A549 (cell line): ENCODE data around the gene KANK2. TPM values are rescaled to one million over a fixed set of nuclear protein-coding genes. Genes with fewer than 3 reads are reported as not detected.

Experiments
- ATAC-seq, 2 experiments: fragments of 200-7000 bp in 1 of 2; fragments of >200 bp in 1 of 2; cut with Nextera tagmentation in 1 of 2; cut with Tn5 transposase in 1 of 2; 3 replicates each; pipeline versions ENCODE4 v1.8.0 to v1.9.1; 2018 to 2020; ENCODE audit warnings: mild to moderate bottlenecking in 1 of 2, moderate library complexity in 1 of 2
- CTCF ChIA-PET: fragments of 300-600 bp; sonication (Branson Sonifier 250); formaldehyde crosslinking; extraction: SDS; loops from one replicate; lab custom pipeline; 2021; ENCODE audit warnings: antibody characterized with exemption, inconsistent platforms; lab: Yijun Ruan, JAX
- POLR2A ChIA-PET: fragments of 350-600 bp; formaldehyde crosslinking; extraction: SDS; loops from one replicate; lab custom pipeline; 2021; ENCODE audit warnings: antibody characterized with exemption, inconsistent platforms; lab: Yijun Ruan, JAX
- DNase-seq, 2 experiments: peaks; one replicate each; pipeline versions ENCODE4 v3.0.0 to v3.0.0-alpha.2; 2011 to 2016; ENCODE audit warnings: low read depth in 1 of 2, low spot score in 1 of 2
- FAIRE-seq: peaks from 2 replicates; lab custom pipeline; 2011; peaks lifted over from hg19 to GRCh38; lab: Jason Lieb, UNC
- H3K27ac ChIP-seq, 2 experiments: fragments of >200 bp; sonication (Bioruptor Twin); formaldehyde crosslinking; 3 replicates each; pipeline ENCODE4 v1.5.1; 2016 to 2017
- H3K4me1 ChIP-seq: fragments of >200 bp; sonication (Bioruptor Twin); formaldehyde crosslinking; 3 replicates; pipeline ENCODE4 v1.6.1; 2016
- H3K4me2 ChIP-seq: fragments of >200 bp; sonication (Bioruptor Twin); formaldehyde crosslinking; 3 replicates; pipeline ENCODE4 v1.6.1; 2016
- H3K4me3 ChIP-seq: fragments of >200 bp; sonication (Bioruptor Twin); formaldehyde crosslinking; 3 replicates; pipeline ENCODE4 v1.5.1; 2016
- H3K9me3 ChIP-seq: fragments of >200 bp; sonication (Bioruptor Twin); formaldehyde crosslinking; 3 replicates; pipeline ENCODE4 v1.6.1; 2016
- EP300 ChIP-seq, 2 experiments: fragments of >200 bp; sonication (Bioruptor Twin); formaldehyde crosslinking; IDR thresholded peaks; 2 replicates in 1 of 2; 3 replicates in 1 of 2; pipeline ENCODE4 v1.6.1; 2016 to 2017
- FOSL2 ChIP-seq, 2 experiments: fragments of 450-650 bp in 1 of 2; fragments of >200 bp in 1 of 2; sonication (Bioruptor Twin) in 1 of 2; formaldehyde crosslinking; IDR thresholded peaks; 2 replicates each; pipeline versions ENCODE4 v1.5.0 to v1.6.1; 2016 to 2020; ENCODE audit warnings: mild to moderate bottlenecking in 1 of 2, moderate library complexity in 1 of 2
- HDAC2 ChIP-seq: fragments of 200-600 bp; sonication (generic); IDR thresholded peaks from 2 replicates; pipeline ENCODE4 v1.6.1; 2016
- HOXB13 ChIP-seq: fragments of 250-450 bp; sonication (Bioruptor Pico); IDR thresholded peaks from 2 replicates; pipeline ENCODE4 v1.5.0; 2020; ENCODE audit warnings: low read depth, mild to moderate bottlenecking, moderate library complexity
- HOXB5 ChIP-seq: fragments of 250-450 bp; sonication (Bioruptor Pico); IDR thresholded peaks from 2 replicates; pipeline ENCODE4 v1.5.0; 2020; ENCODE audit warnings: mild to moderate bottlenecking, moderate library complexity
- JUN ChIP-seq, 2 experiments: fragments of >200 bp; sonication (Bioruptor Twin); formaldehyde crosslinking; IDR thresholded peaks; 2 replicates in 1 of 2; 3 replicates in 1 of 2; pipeline ENCODE4 v1.6.1; 2016 to 2017
- MAFK ChIP-seq: fragments of 450-650 bp; IDR thresholded peaks from 2 replicates; pipeline ENCODE4 v1.6.1; 2014; ENCODE audit not compliant: partially characterized antibody
- MYC ChIP-seq: IDR thresholded peaks from 2 replicates; pipeline ENCODE4 v1.6.1; 2012; ENCODE audit warnings: mild to moderate bottlenecking, inconsistent platforms, low read length, improper control_type of control experiment, borderline replicate concordance
- PHF8 ChIP-seq: fragments of 200-600 bp; sonication (generic); IDR thresholded peaks from 2 replicates; pipeline ENCODE4 v1.6.1; 2016; ENCODE audit warnings: low read depth, mild to moderate bottlenecking, antibody characterized with exemption, moderate library complexity, borderline replicate concordance
- POLR2AphosphoS2 ChIP-seq: conservative IDR thresholded peaks from 2 replicates; pipeline ENCODE4 v1.6.1; 2012; ENCODE audit warnings: low read length, improper control_type of control experiment, inconsistent platforms
- RCOR1 ChIP-seq: fragments of 150-350 bp; IDR thresholded peaks from 2 replicates; pipeline ENCODE4 v1.6.1; 2014; ENCODE audit warnings: antibody characterized with exemption, low read length, low read depth
- RNF2 ChIP-seq: fragments of 200-600 bp; sonication (generic); IDR thresholded peaks from 2 replicates; pipeline ENCODE4 v1.6.1; 2016; ENCODE audit warnings: low read depth, mild to moderate bottlenecking, antibody characterized with exemption, moderate library complexity, borderline replicate concordance
- ZFP36 ChIP-seq: fragments of 450-650 bp; IDR thresholded peaks from 2 replicates; pipeline ENCODE4 v1.6.1; 2014; ENCODE audit warnings: borderline replicate concordance; ENCODE audit not compliant: partially characterized antibody
- ZSCAN20 ChIP-seq: fragments of 250-450 bp; sonication (Bioruptor Pico); IDR thresholded peaks from 2 replicates; pipeline ENCODE4 v1.8.0; 2022; ENCODE audit warnings: mild to moderate bottlenecking, moderate library complexity
- WGBS: methylation state at CpG from one replicate; pipeline ENCODE4 v1.1.6; 2017; ENCODE audit errors: missing lambda C conversion rate; 5-methylcytosine and 5-hydroxymethylcytosine counted together
- polyA plus RNA-seq, 4 experiments: library from polyadenylated mRNA; depleted of rRNA in 3 of 4; stranded (reverse); fragments of >200 nt; fragmentation: RNase III in 1 of 4; extraction: RNeasy Plus Mini Kit Qiagen cat#74134 plus additional on column Dnase treatment in 1 of 4; gene quantifications; 2 replicates in 3 of 4; 3 replicates in 1 of 4; pipeline ENCODE4 v1.2.3, GENCODE V29; 2011 to 2017
- TF ChIP-seq, protein P1 (sequence below): fragments of 450-650 bp; IDR thresholded peaks from 2 replicates; pipeline ENCODE4 v1.6.1; 2014; ENCODE audit warnings: antibody characterized with exemption
- TF ChIP-seq, protein P2 (sequence below): fragments of 200-600 bp; sonication (generic); IDR thresholded peaks from 2 replicates; pipeline ENCODE4 v1.6.1; 2016; ENCODE audit warnings: antibody characterized with exemption, mild to moderate bottlenecking, moderate library complexity
- TF ChIP-seq, protein P3 (sequence below): fragments of >200 bp; sonication (Bioruptor Twin); formaldehyde crosslinking; IDR thresholded peaks from 3 replicates; pipeline ENCODE4 v1.6.1; 2016
- TF ChIP-seq, protein P4 (sequence below): fragments of >200 bp; sonication (Bioruptor Twin); formaldehyde crosslinking; IDR thresholded peaks from 3 replicates; pipeline ENCODE4 v1.5.1; 2016
- TF ChIP-seq, protein P5 (sequence below): fragments of 150-350 bp; IDR thresholded peaks from 2 replicates; pipeline ENCODE4 v1.6.1; 2014; ENCODE audit warnings: low read depth, mild to moderate bottlenecking, low read length

Gene KANK2
- polyA plus RNA-seq, 2 of the 4 experiments (the other 2 are of a cell fraction) = 20.5 to 68.0 TPM

DNA sequence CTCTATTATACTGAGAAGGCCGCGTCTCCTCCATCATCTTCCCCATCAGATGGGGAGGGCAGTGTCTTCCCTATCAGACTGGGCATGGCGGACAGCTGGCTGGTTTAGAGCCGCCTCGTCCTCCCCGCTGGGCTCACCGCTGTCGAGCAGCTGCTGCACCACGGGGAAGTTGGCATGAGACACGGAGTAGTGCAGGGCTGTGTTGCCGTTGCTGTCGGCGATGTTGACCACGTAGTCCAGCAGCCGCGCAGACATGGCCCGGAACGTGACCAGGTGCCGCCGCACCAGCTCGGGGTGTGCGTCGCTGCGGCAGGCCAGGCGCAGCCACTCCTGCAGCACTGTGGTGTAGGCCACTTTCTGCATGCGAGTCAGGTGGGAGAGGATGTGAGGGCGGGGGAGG, 23.0 kb downstream of the KANK2 start:
- TF ChIP-seq RCOR1 = no peak
- TF ChIP-seq, protein P1, sequence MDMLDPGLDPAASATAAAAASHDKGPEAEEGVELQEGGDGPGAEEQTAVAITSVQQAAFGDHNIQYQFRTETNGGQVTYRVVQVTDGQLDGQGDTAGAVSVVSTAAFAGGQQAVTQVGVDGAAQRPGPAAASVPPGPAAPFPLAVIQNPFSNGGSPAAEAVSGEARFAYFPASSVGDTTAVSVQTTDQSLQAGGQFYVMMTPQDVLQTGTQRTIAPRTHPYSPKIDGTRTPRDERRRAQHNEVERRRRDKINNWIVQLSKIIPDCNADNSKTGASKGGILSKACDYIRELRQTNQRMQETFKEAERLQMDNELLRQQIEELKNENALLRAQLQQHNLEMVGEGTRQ = no peak
- TF ChIP-seq, protein P2, sequence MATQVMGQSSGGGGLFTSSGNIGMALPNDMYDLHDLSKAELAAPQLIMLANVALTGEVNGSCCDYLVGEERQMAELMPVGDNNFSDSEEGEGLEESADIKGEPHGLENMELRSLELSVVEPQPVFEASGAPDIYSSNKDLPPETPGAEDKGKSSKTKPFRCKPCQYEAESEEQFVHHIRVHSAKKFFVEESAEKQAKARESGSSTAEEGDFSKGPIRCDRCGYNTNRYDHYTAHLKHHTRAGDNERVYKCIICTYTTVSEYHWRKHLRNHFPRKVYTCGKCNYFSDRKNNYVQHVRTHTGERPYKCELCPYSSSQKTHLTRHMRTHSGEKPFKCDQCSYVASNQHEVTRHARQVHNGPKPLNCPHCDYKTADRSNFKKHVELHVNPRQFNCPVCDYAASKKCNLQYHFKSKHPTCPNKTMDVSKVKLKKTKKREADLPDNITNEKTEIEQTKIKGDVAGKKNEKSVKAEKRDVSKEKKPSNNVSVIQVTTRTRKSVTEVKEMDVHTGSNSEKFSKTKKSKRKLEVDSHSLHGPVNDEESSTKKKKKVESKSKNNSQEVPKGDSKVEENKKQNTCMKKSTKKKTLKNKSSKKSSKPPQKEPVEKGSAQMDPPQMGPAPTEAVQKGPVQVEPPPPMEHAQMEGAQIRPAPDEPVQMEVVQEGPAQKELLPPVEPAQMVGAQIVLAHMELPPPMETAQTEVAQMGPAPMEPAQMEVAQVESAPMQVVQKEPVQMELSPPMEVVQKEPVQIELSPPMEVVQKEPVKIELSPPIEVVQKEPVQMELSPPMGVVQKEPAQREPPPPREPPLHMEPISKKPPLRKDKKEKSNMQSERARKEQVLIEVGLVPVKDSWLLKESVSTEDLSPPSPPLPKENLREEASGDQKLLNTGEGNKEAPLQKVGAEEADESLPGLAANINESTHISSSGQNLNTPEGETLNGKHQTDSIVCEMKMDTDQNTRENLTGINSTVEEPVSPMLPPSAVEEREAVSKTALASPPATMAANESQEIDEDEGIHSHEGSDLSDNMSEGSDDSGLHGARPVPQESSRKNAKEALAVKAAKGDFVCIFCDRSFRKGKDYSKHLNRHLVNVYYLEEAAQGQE = no peak
- 97% methylated on average over 20 of the region's 27 CpGs for WGBS
- Histone ChIP-seq H3K9me3 (no peaks in the 10 kb centered on the region), H3K4me2 (no peak overlapping the region), H3K4me3 (no peak overlapping the region), H3K4me1 (no peaks in the 10 kb centered on the region), H3K27ac (no peak overlapping the region)
- FAIRE-seq (no peak), ATAC-seq (no peak), DNase-seq (no peak)
- ChIA-PET POLR2A (no interaction called here), CTCF (interaction anchor here (1.3 kb wide), 1 partner anchor 37 kb away, joined by 4 read pairs; no protein-coding TSS in a partner anchor)

DNA sequence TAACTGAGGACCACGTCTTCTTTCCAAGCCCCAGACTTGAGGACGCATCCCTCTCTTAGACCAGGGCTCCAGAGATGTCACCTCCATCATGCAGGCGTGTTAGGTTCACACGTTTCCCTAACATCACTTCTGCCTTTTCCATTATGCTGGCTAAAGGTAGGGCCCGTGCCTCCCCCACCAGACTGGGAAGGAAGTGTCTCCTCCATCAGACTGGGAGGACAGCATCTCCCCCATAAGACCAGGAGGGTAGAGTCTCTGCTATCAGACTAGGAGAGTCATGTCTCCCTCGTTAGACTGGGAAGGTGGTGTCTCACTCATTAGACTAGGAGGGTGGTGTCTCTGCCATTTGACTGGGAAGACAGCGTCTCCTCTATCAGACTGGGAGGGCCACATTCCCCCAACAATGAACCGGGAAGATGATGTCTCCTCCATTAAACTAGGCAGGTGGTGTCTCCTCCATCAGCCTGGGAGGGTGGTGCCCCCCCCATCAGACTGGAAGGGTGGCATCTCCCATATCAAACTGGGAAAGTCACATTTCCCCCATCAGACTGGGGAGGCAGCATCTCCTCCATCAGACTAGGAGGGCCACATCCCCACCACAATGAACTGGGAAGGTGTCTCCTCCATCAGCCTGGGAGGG, 23.7 kb downstream of the KANK2 start:
- ChIA-PET CTCF (interaction anchor here (1.3 kb wide), 1 partner anchor 36 kb away, joined by 4 read pairs; no protein-coding TSS in a partner anchor), POLR2A (no interaction called here)
- no peak for ATAC-seq

DNA sequence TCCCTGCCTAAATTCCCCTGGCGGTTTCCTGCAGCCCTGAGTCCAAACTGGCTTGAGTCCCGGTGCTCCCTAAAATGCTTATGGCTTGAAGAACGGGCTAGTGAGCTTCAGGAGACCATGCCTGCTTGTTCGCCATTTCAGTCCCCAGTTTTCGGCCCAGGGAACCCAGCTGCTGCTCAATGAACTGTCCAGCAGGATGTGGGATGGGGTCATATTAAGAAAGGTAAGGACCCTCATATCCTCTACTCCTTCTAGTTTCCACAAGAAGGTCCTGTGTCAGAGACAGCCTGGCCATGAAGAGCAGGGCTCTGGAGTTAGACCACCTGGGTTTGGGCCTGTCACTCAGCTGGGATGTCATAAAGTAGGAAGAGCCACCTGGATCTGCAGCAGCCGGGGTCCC, 24.8 kb downstream of the KANK2 start:
- no peak for DNase-seq
- Histone ChIP-seq H3K9me3 (no peaks in the 10 kb centered on the region), H3K4me1 (peaks cover 10% of the 10 kb centered on the region; the same call in 2 of the 3 replicates), H3K27ac (no peak overlapping the region), H3K4me2 (no peak overlapping the region), H3K4me3 (no peak overlapping the region)
- no peak for ATAC-seq
- CTCF ChIA-PET = interaction anchor here (0.9 to 1.7 kb wide), 2 partner anchors 18 to 35 kb away, joined by 4 read pairs; no protein-coding TSS in a partner anchor
- FAIRE-seq = no peak
- WGBS = 93% methylated on average over 5 of the region's 6 CpGs
- POLR2A ChIA-PET = no interaction called here
- TF ChIP-seq RNF2 (no peak), EP300 (IDR thresholded peaks at IDR 0.05) (no peak), FOSL2 (IDR thresholded peaks at IDR 0.05) (no peak), FOSL2 (CRISPR knock-in tag; IDR thresholded peaks at IDR 0.05) (no peak), MAFK (no peak), POLR2AphosphoS2 (no peak), JUN (IDR thresholded peaks at IDR 0.05) (no peak), PHF8 (no peak)
- TF ChIP-seq, protein P3, sequence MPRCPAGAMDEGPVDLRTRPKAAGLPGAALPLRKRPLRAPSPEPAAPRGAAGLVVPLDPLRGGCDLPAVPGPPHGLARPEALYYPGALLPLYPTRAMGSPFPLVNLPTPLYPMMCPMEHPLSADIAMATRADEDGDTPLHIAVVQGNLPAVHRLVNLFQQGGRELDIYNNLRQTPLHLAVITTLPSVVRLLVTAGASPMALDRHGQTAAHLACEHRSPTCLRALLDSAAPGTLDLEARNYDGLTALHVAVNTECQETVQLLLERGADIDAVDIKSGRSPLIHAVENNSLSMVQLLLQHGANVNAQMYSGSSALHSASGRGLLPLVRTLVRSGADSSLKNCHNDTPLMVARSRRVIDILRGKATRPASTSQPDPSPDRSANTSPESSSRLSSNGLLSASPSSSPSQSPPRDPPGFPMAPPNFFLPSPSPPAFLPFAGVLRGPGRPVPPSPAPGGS = no peak
- TF ChIP-seq, protein P4, sequence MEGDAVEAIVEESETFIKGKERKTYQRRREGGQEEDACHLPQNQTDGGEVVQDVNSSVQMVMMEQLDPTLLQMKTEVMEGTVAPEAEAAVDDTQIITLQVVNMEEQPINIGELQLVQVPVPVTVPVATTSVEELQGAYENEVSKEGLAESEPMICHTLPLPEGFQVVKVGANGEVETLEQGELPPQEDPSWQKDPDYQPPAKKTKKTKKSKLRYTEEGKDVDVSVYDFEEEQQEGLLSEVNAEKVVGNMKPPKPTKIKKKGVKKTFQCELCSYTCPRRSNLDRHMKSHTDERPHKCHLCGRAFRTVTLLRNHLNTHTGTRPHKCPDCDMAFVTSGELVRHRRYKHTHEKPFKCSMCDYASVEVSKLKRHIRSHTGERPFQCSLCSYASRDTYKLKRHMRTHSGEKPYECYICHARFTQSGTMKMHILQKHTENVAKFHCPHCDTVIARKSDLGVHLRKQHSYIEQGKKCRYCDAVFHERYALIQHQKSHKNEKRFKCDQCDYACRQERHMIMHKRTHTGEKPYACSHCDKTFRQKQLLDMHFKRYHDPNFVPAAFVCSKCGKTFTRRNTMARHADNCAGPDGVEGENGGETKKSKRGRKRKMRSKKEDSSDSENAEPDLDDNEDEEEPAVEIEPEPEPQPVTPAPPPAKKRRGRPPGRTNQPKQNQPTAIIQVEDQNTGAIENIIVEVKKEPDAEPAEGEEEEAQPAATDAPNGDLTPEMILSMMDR = no peak
- TF ChIP-seq, protein P5, sequence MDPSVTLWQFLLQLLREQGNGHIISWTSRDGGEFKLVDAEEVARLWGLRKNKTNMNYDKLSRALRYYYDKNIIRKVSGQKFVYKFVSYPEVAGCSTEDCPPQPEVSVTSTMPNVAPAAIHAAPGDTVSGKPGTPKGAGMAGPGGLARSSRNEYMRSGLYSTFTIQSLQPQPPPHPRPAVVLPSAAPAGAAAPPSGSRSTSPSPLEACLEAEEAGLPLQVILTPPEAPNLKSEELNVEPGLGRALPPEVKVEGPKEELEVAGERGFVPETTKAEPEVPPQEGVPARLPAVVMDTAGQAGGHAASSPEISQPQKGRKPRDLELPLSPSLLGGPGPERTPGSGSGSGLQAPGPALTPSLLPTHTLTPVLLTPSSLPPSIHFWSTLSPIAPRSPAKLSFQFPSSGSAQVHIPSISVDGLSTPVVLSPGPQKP = no peak
- TF ChIP-seq, protein P1 = no peak

More for the DNA sequence above, 23.7 kb downstream of the KANK2 start:
- TF ChIP-seq HOXB13 (CRISPR knock-in tag) (no peak), ZFP36 (no peak), ZSCAN20 (CRISPR knock-in tag) (no peak), MYC (no peak), HOXB5 (CRISPR knock-in tag) (no peak), HDAC2 (no peak)
- TF ChIP-seq, protein P4 = no peak
- no peak overlapping the region for H3K27ac ChIP-seq
- H3K9me3 ChIP-seq = no peaks in the 10 kb centered on the region
- 75% methylated on average over 6 of the region's 8 CpGs for WGBS
- H3K4me3 ChIP-seq = no peak overlapping the region
- FAIRE-seq = no peak
- no peak for DNase-seq
- H3K4me1 ChIP-seq = peaks cover 4% of the 10 kb centered on the region; the same call in 1 of the 3 replicates
- H3K4me2 ChIP-seq = no peak overlapping the region
